GM23338 (cell line): ENCODE results near the gene DLG2. TPM values are rescaled to one million over a fixed set of nuclear protein-coding genes. Genes with fewer than 3 reads are reported as not detected.

Experiments
- ATAC-seq: fragments of 200-7000 bp; cut with Tn5 transposase; 3 replicates; pipeline ENCODE4 v1.9.1; 2020
- DNase-seq: peaks from one replicate; pipeline ENCODE4 v3.0.0-alpha.2; 2015; ENCODE audit warnings: low spot score
- H2AFZ ChIP-seq: fragments of 200-600 bp; sonication (generic); 2 replicates; pipeline ENCODE4 v1.8.0; 2016; ENCODE audit warnings: antibody characterized with exemption, mild to moderate bottlenecking, moderate library complexity
- H3F3A ChIP-seq: fragments of 200-600 bp; sonication (generic); replicated peaks from 2 replicates; pipeline ENCODE4 v1.8.0; 2017; ENCODE audit warnings: antibody characterized with exemption, mixed run types, low read depth
- H3K27ac ChIP-seq: fragments of 200-600 bp; sonication (generic); 2 replicates; pipeline ENCODE4 v1.6.1; 2016; ENCODE audit warnings: low read depth
- H3K27me3 ChIP-seq: fragments of 200-600 bp; sonication (generic); 2 replicates; pipeline ENCODE4 v1.8.0; 2016; ENCODE audit warnings: mild to moderate bottlenecking, mixed run types, moderate library complexity; ENCODE audit not compliant: insufficient read depth
- H3K36me3 ChIP-seq: fragments of 200-600 bp; sonication (generic); 2 replicates; pipeline ENCODE4 v1.8.0; 2016; ENCODE audit warnings: mild to moderate bottlenecking; ENCODE audit not compliant: insufficient read depth
- H3K4me1 ChIP-seq: fragments of 200-600 bp; sonication (generic); 2 replicates; pipeline ENCODE4 v1.8.0; 2016; ENCODE audit warnings: mild to moderate bottlenecking, moderate library complexity; ENCODE audit not compliant: insufficient read depth
- H3K4me2 ChIP-seq: fragments of 200-600 bp; sonication (generic); 2 replicates; pipeline ENCODE4 v1.7.1; 2017; ENCODE audit warnings: mixed run types
- H3K4me3 ChIP-seq: fragments of 200-600 bp; sonication (generic); 2 replicates; pipeline ENCODE4 v1.6.1; 2016; ENCODE audit warnings: mixed run types
- H3K79me2 ChIP-seq: fragments of 200-600 bp; sonication (generic); replicated peaks from 2 replicates; pipeline ENCODE4 v1.8.0; 2017; ENCODE audit warnings: mild to moderate bottlenecking; ENCODE audit not compliant: insufficient read depth
- H3K9me2 ChIP-seq: fragments of 200-600 bp; sonication (generic); 2 replicates; pipeline ENCODE4 v1.8.0; 2017; ENCODE audit not compliant: insufficient read depth
- H4K20me1 ChIP-seq: fragments of 200-600 bp; sonication (generic); replicated peaks from 2 replicates; pipeline ENCODE4 v1.8.0; 2017; ENCODE audit warnings: mild to moderate bottlenecking; ENCODE audit not compliant: insufficient read depth
- H3K27ac Mint-ChIP-seq: 2 replicates; pipeline ENCODE4 v1.8.0; 2020; ENCODE audit warnings: inconsistent platforms, mild to moderate bottlenecking, moderate library complexity, mixed read lengths
- H3K27me3 Mint-ChIP-seq: 3 replicates; pipeline ENCODE4 v1.8.0; 2022; ENCODE audit warnings: low read depth, mild to moderate bottlenecking, moderate library complexity, mixed read lengths, inconsistent platforms; ENCODE audit not compliant: insufficient read depth, poor library complexity
- H3K36me3 Mint-ChIP-seq: 3 replicates; pipeline ENCODE4 v1.8.0; 2021; ENCODE audit warnings: low read depth, mild to moderate bottlenecking, inconsistent platforms, moderate library complexity, mixed read lengths
- H3K4me1 Mint-ChIP-seq: 3 replicates; pipeline ENCODE4 v1.8.0; 2020; ENCODE audit warnings: mild to moderate bottlenecking, inconsistent platforms, mixed read lengths
- H3K4me3 Mint-ChIP-seq: 3 replicates; pipeline ENCODE4 v1.8.0; 2021; ENCODE audit warnings: moderate library complexity, mild to moderate bottlenecking, inconsistent platforms, mixed read lengths
- H3K9me3 Mint-ChIP-seq: 3 replicates; pipeline ENCODE4 v1.8.0; 2020; ENCODE audit warnings: moderate library complexity, mild to moderate bottlenecking, inconsistent platforms, mixed read lengths
- CREB1 ChIP-seq: fragments of 250-450 bp; sonication (Bioruptor Pico); IDR thresholded peaks from 2 replicates; pipeline ENCODE4 v1.5.0; 2020; ENCODE audit warnings: low read depth, mild to moderate bottlenecking, moderate library complexity
- CTCF ChIP-seq, 2 experiments: fragments of 200-600 bp in 1 of 2; sonication (generic) in 1 of 2; conservative IDR thresholded peaks; 2 replicates each; pipeline versions ENCODE4 v1.5.1 to v1.6.1; 2016 to 2017; ENCODE audit warnings: antibody characterized with exemption in 2 of 2, low read depth in 2 of 2, mild to moderate bottlenecking in 2 of 2, moderate library complexity in 1 of 2
- EZH2 ChIP-seq: fragments of 200-600 bp; sonication (generic); IDR thresholded peaks from one replicate; pipeline ENCODE4 v1.8.0; 2017; ENCODE audit warnings: antibody characterized with exemption, mild to moderate bottlenecking, low read depth; ENCODE audit not compliant: unreplicated experiment
- EZH2phosphoT487 ChIP-seq: fragments of 200-600 bp; sonication (generic); IDR thresholded peaks from one replicate; pipeline ENCODE4 v1.8.1; 2018; ENCODE audit warnings: antibody characterized with exemption; ENCODE audit not compliant: unreplicated experiment
- JUNB ChIP-seq: IDR thresholded peaks from one replicate; pipeline ENCODE4 v1.6.1; 2016; ENCODE audit warnings: antibody characterized with exemption; ENCODE audit not compliant: unreplicated experiment
- POLR2AphosphoS5 ChIP-seq: IDR thresholded peaks from 2 replicates; pipeline ENCODE4 v1.6.1; 2016; ENCODE audit warnings: antibody characterized with exemption, low read depth
- REST ChIP-seq: IDR thresholded peaks from one replicate; pipeline ENCODE4 v1.6.1; 2018; ENCODE audit warnings: antibody characterized with exemption; ENCODE audit not compliant: unreplicated experiment
- ZNF114 ChIP-seq: fragments of 250-450 bp; sonication (Bioruptor Pico); IDR thresholded peaks from 2 replicates; pipeline ENCODE4 v1.5.0; 2020; ENCODE audit warnings: mild to moderate bottlenecking, moderate library complexity
- ZNF462 ChIP-seq: fragments of 250-450 bp; sonication (Bioruptor Pico); IDR thresholded peaks from 2 replicates; pipeline ENCODE4 v1.5.0; 2020; ENCODE audit warnings: mild to moderate bottlenecking, moderate library complexity
- polyA plus RNA-seq: library from polyadenylated mRNA; unstranded; fragments of >200 nt; fragmentation: Nextera tagmentation; extraction: Ambion mirVana; gene quantifications from 2 replicates; pipeline ENCODE4 v1.2.1, GENCODE V29; 2016
- total RNA-seq: library from RNA; depleted of rRNA; stranded (reverse); fragments of >200 nt; shearing (Covaris generic); gene quantifications from 2 replicates; pipeline ENCODE4 v1.2.3, GENCODE V29; 2014
- TF ChIP-seq, protein P1 (sequence below): IDR thresholded peaks from 2 replicates; pipeline ENCODE4 v1.6.1; 2016; ENCODE audit warnings: antibody characterized with exemption

Gene DLG2
- total and polyA plus RNA-seq, 2 experiments from 2014 or later: 19.8 to 21.5 TPM

DNA sequence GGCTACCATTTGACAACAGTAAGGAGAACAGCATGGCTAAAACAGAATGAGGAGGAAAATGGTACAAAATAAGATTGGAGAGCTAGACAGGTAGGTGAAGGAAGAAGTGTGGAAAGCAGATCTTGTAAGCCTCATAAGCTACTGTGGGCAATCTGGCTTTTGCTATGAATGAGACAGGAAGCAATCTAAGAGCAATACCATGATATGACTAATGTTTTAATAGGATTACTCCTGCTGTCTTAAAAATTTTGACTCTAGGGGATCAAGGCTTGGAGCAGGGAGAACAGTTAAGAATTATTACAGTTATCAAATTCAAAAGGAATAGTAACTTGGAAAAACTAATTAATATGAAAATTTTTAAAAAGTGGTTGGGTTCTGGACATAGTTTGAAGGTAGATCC is 1174.9 kb downstream of the DLG2 start (continued):
- TF ChIP-seq CTCF (conservative IDR thresholded peaks at IDR 0.05; ENCODE audit: low read depth in 2 of 2): no peak
- no peak for TF ChIP-seq ZNF114 (CRISPR knock-in tag)

GRCh38 chr11:84438565-84438964 is 1188.6 kb downstream of the DLG2 start:
- H3K4me3 ChIP-seq: no peak overlapping the region
- no peak overlapping the region for H2AFZ ChIP-seq
- H3K27ac ChIP-seq: no peak overlapping the region
- H4K20me1 ChIP-seq: no peaks in the 10 kb centered on the region
- no peaks in the 10 kb centered on the region for H3K79me2 ChIP-seq
- Mint-ChIP-seq H3K4me3 (no peak overlapping the region), H3K4me1 (peaks cover 29% of the 10 kb centered on the region), H3K27ac (no peak overlapping the region), H3K27me3 (peaks cover 8% of the 10 kb centered on the region), H3K36me3 (no peaks in the 10 kb centered on the region), H3K9me3 (peaks cover 3% of the 10 kb centered on the region; the same call in 2 of the 3 replicates)
- DNase-seq (no peak), ATAC-seq (no peak)
- H3K9me2 ChIP-seq: no peaks in the 10 kb centered on the region
- H3K4me2 ChIP-seq: no peak overlapping the region
- H3K27me3 ChIP-seq: no peaks in the 10 kb centered on the region
- no peaks in the 10 kb centered on the region for H3F3A ChIP-seq
- H3K36me3 ChIP-seq: no peaks in the 10 kb centered on the region
- peaks cover 25% of the 10 kb centered on the region for H3K4me1 ChIP-seq
- TF ChIP-seq ZNF462 (no peak), EZH2phosphoT487 (no peak), CTCF (conservative IDR thresholded peaks at IDR 0.05; ENCODE audit: low read depth in 2 of 2) (no peak), REST (no peak), ZNF114 (CRISPR knock-in tag) (no peak), CREB1 (CRISPR knock-in tag) (no peak), EZH2 (no peak), JUNB (no peak), POLR2AphosphoS5 (no peak)
- TF ChIP-seq, protein P1, sequence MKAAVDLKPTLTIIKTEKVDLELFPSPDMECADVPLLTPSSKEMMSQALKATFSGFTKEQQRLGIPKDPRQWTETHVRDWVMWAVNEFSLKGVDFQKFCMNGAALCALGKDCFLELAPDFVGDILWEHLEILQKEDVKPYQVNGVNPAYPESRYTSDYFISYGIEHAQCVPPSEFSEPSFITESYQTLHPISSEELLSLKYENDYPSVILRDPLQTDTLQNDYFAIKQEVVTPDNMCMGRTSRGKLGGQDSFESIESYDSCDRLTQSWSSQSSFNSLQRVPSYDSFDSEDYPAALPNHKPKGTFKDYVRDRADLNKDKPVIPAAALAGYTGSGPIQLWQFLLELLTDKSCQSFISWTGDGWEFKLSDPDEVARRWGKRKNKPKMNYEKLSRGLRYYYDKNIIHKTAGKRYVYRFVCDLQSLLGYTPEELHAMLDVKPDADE: no peak
